Measurements from ENCODE around the gene PKHD1. TPM values are rescaled to one million over a fixed set of nuclear protein-coding genes. Genes with fewer than 3 reads are reported as not detected.

PKHD1 gene
- total RNA-seq, 6 experiments from 2014 or later, result 1.2 to 3.0 (median 2.3) TPM

DNA sequence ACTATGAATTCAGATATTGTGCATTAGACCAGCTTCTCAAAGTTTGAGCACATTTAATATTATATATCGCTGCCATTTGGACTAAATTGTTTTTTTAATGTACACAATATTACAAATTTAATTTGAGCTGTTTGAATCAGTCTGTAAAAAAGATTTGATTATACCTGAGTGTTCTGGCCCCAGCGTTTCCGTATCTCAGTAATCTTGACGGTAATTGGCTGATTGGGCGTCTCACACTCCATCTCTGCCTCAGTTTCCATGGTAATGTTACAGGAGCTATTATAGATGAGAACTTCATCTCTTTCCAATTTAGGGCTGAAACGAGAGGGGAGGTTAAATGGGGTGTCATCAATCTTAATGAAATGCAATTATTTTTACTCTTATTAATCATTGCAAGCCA lies 77.3 kb downstream of the PKHD1 start:
- intact Hi-C loops (cut with DNase I), result no loop called here
- DNase-seq, result no peak
- Histone ChIP-seq H3K9me3 (no peaks in the 10 kb centered on the region), H3K36me3 (no peaks in the 10 kb centered on the region), H3K27me3 (no peaks in the 10 kb centered on the region), H3K4me3 (no peak overlapping the region), H3K27ac (no peak overlapping the region), H3K4me1 (peaks cover 0 to 13% (median 0%) of the 10 kb centered on the region in 4 donors)
- TF ChIP-seq POLR2A (IDR thresholded peaks at IDR 0.05) (no peak), CTCF (IDR thresholded peaks at IDR 0.05) (no peak)
- ATAC-seq, result no peak
- 81% methylated on average over 6 of the region's 6 CpGs for WGBS (ENCODE audit: insufficient coverage, low coverage, low lambda C conversion rate, missing lambda C conversion rate)

DNA sequence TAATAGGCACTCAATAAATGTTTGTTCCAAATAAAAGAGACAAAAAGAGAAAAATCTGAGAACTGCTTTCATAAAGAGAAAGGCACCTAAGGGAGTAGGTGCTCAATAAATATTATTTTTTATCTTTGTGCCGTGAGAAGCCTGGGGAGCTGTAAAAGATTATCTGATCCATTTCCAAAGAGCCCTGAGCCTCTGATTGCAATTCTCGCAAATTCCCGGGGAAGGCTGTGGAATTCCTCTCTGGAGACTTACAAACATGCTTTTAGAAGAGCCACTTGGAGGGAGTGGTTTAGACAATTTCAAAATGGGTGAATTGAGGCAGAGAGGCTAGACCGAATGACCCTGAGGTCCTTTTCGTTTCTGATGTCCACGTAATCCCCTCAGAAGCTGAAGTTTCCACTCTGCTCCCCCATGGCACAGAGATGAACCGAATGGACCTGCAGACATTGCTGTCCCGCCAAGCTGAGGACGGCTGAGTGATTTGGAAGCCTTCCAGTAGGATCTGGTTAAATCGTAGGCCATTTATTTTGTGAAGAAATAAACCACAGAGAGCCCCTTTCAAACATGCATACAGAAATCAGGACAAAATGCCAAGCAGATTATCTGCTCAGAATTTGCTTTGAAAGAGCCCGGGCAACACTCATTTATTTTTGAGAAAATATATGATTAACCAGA lies 77.8 kb downstream of the PKHD1 start:
- TF ChIP-seq CTCF (IDR thresholded peaks at IDR 0.05) (no peak), POLR2A (IDR thresholded peaks at IDR 0.05) (no peak)
- Histone ChIP-seq H3K4me3 (no peak overlapping the region), H3K27me3 (no peaks in the 10 kb centered on the region), H3K9me3 (no peaks in the 10 kb centered on the region), H3K36me3 (no peaks in the 10 kb centered on the region), H3K27ac (no peak overlapping the region), H3K4me1 (peaks cover 0 to 13% (median 0%) of the 10 kb centered on the region in 4 donors)
- intact Hi-C loops (cut with DNase I), result no loop called here
- ATAC-seq, result no peak
- WGBS (ENCODE audit: insufficient coverage, low coverage, low lambda C conversion rate, missing lambda C conversion rate), result 73% methylated on average over 11 of the region's 11 CpGs
- DNase-seq, result no peak

- no peak overlapping the region for H3K27ac ChIP-seq
- no peaks in the 10 kb centered on the region for H3K27me3 ChIP-seq
- ATAC-seq (no peak), DNase-seq (no peak)
- TF ChIP-seq CTCF (IDR thresholded peaks at IDR 0.05) (no peak), POLR2A (IDR thresholded peaks at IDR 0.05) (no peak)
- H3K4me3 ChIP-seq, result no peak overlapping the region
- WGBS (ENCODE audit: insufficient coverage, low coverage, low lambda C conversion rate, missing lambda C conversion rate), result 80% methylated on average over 3 of the region's 3 CpGs
- no peaks in the 10 kb centered on the region for H3K36me3 ChIP-seq
- intact Hi-C loops (cut with DNase I), result no loop called here
- no peaks in the 10 kb centered on the region for H3K9me3 ChIP-seq
- H3K4me1 ChIP-seq, result no peaks in the 10 kb centered on the region
Observed at GRCh38 chr6:52000064-52000463, 87.3 kb downstream of the PKHD1 start.

GRCh38 chr6:51996296-51996947 lies 91.0 kb downstream of the PKHD1 start:
- 69% methylated on average over 6 of the region's 6 CpGs for WGBS (ENCODE audit: insufficient coverage, low coverage, low lambda C conversion rate, missing lambda C conversion rate)
- Histone ChIP-seq H3K36me3 (no peaks in the 10 kb centered on the region), H3K27me3 (no peaks in the 10 kb centered on the region), H3K9me3 (no peaks in the 10 kb centered on the region), H3K27ac (no peak overlapping the region), H3K4me3 (no peak overlapping the region), H3K4me1 (no peaks in the 10 kb centered on the region)
- intact Hi-C loops (cut with DNase I), result no loop called here
- no peak for ATAC-seq
- DNase-seq, result no peak
- TF ChIP-seq CTCF (IDR thresholded peaks at IDR 0.05), result no peak
- TF ChIP-seq POLR2A (IDR thresholded peaks at IDR 0.05), result no peak
